D721Med (cell line): ENCODE measurements around the gene EFCAB9.
"Not testable (repeated sequence)": the region's sequence is repeated elsewhere in the genome, so short reads cannot be mapped to it uniquely, and the experiment has no call there.

Source experiments
- DNase-seq: peaks from one replicate; pipeline ENCODE4 v3.0.0; 2011; ENCODE audit warnings: low spot score; ENCODE audit not compliant: insufficient read length
- FAIRE-seq: peaks from 2 replicates; lab custom pipeline; 2011; peaks lifted over from hg19 to GRCh38; lab: Jason Lieb, UNC
- TF ChIP-seq, protein P1 (sequence below): IDR thresholded peaks from 2 replicates; pipeline ENCODE4 v1.5.1; 2012; ENCODE audit warnings: mild to moderate bottlenecking, control low read depth; ENCODE audit not compliant: insufficient read depth; ENCODE audit errors: missing control alignments

Gene EFCAB9

DNA sequence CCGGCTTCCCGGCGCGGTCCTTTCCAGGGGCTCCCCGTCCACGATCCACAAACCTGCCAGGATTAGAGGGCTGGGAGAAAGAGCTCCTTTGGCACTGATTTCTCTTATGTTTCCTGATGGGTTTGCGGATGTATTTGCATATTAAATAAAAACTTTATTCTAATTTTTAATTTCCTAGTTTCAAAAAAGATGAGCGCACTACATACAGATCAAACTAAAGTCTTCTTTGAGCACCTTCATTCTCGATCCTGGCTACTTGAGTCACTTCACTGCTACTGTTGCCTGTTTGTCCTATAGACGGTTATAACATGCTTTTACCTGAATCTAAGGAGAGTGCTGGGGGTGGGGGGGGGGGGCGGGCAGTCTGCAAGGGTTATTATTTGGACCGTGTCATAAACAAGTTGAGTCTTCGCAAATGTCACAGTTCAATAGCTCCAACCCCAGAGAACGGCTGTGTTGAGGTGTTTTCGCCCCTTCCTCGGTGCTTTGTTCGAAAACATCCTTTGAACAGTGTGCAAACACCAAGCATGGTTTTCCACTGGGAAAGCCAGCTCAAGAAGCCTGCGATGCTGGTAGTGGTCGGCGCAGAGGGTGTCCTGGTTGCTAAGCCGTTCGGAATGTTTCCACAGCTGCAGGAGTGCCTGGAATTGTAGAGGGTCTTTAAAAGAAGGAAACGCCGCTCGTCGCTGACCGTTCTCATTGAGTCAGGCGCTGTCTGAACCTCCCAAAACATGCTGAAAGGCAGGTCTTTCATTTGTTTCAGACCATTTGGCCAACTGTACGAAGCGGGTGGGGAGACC is 4.9 kb upstream of the EFCAB9 start:
- FAIRE-seq (no peak), DNase-seq (no peak)
- TF ChIP-seq, protein P1, sequence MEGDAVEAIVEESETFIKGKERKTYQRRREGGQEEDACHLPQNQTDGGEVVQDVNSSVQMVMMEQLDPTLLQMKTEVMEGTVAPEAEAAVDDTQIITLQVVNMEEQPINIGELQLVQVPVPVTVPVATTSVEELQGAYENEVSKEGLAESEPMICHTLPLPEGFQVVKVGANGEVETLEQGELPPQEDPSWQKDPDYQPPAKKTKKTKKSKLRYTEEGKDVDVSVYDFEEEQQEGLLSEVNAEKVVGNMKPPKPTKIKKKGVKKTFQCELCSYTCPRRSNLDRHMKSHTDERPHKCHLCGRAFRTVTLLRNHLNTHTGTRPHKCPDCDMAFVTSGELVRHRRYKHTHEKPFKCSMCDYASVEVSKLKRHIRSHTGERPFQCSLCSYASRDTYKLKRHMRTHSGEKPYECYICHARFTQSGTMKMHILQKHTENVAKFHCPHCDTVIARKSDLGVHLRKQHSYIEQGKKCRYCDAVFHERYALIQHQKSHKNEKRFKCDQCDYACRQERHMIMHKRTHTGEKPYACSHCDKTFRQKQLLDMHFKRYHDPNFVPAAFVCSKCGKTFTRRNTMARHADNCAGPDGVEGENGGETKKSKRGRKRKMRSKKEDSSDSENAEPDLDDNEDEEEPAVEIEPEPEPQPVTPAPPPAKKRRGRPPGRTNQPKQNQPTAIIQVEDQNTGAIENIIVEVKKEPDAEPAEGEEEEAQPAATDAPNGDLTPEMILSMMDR = no peak

DNA sequence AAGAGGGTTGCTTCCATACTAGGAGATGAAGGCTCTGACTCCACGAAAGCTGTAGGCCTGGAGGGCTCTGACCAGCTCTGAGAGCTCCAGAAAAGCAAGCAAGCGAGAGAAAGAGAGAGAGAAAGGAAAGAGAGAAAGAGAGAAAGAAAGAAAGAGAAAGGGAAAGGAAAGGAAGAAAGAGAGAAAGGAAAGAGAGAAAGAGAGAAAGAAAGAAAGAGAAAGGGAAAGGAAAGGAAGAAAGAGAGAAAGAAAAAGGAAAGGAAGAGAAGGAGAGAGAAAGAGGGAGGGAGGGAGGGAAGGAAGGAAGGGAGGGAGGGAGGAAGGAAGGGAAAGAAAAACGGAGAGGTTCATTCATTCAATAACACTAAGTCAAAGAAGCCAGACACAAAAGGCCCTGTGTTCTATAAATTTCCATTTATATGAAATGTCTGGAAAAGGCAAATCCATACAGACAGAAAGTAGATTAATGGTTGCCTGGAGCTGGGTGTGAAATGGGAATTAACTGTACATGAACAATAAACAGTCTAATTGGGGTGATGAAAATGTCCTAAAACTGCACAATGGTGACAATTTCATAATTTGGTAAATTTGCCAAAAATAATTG is 4.2 kb upstream of the EFCAB9 start:
- no peak for DNase-seq
- TF ChIP-seq, protein P1 = no peak
- no peak for FAIRE-seq

DNA sequence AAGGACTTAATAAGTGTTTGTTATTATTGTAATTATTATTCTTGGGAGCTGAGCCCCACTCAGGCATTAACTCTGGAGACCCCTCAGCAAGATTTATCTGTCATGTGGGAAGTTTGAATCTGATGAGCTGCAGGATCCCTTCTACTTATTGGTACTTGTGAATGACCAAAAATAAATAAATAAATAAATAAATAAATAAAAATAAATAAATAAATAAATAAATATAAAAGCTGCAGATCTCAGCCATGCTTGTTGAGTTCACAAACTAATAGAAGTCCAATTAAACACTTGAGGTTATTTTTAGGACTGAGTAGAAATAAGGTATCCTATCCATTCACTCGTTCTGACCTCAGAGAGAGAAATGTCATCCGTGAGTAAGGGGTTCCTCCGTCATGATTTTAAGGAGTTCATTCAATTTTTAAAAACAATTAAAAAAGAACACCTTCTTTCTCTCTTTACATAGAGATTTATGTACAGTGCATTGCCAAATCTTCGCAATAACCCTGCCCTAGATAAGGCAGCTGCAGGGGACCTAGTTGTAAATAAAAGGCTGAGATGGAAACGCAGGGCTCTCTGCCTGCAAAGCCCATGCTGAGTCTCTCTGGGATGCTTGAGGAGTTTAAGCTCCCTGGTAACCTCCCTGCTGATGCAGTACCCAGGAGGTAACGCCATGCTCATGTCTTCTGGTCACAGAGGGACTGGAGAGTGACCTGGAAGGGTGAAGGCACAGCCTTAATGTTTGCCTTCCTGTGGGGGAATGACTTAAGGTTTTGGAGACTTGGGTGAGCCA is 1.2 kb downstream of the EFCAB9 start:
- TF ChIP-seq, protein P1 = no peak
- FAIRE-seq = no peak
- DNase-seq = no peak

DNA sequence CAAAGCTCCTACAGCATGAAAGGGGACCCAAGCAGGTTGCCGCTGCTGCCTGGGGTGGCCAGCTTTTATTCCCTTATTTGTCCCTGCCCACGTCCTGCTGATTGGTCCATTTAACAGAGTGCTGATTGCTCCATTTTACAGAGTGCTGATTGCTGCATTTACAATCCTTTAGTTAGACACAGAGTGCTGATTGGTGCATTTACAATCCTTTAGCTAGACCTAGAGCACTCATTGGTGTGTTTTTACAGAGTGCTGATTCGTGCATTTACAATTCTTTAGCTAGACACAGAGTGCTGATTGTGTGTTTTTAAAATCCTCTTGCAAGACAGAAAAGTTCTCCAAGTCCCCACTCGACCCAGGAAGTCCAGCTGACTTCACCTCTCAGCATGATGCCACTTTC is 3.8 kb downstream of the EFCAB9 start:
- DNase-seq, FAIRE-seq: not testable (repeated sequence)

DNA sequence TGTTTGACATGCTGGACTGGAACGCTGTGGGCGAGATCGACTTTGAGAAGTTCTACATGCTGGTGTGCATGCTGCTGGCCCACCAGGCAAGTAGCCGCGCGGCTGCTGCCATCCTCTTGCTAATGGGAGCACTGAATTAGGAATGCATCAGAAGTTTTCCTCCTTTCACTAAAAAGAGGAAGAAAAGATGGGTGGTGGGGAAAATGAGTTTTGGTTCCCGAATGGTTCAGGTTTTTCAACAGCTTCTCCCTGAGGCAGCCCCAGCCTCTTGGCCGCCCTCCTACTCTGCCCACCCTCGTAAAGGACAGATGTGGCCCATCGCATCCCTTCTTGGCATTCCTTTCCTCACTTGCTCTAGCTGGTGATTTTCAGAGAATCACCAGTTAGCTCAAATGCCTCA is 5.5 kb downstream of the EFCAB9 start:
- DNase-seq (no peak), FAIRE-seq (no peak)
- TF ChIP-seq, protein P1 = no peak

DNA sequence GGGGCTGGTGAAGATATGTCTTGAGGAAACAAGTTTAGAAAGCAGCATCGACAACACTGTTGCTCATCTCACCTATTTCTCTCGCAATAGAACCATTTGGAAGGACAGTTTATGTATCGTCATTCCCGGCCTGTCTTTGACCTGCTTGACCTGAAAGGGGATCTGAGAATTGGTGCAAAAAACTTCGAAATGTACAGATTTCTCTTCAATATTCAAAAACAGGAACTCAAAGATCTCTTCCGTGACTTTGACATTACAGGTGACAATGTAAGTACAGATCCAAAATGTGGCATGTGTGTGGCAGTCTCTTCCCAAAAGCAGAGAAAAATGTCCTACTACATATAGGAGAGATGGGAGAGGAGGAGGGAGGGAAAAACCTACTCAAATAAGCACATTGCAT is 6.5 kb downstream of the EFCAB9 start:
- no peak for FAIRE-seq
- TF ChIP-seq, protein P1 = no peak
- no peak for DNase-seq

DNA sequence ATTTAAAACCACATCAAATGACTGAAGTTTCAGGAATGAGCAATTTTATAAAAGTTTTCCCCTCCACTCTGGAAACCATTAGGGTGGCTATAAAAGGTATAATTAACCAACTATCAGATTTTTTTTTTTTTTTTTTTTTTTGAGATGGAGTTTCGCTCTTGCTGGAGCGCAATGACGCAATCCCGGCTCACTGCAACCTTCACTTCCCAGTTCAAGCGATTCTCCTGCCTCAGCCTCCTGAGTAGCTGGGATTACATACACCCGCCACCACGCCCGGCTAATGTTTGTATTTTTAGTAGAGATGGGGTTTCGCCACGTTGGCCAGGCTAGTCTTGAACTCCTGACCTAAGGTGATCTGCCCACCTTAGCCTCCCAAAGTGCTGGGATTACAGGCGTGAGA is 12.0 kb downstream of the EFCAB9 start:
- FAIRE-seq, DNase-seq: not testable (repeated sequence)

DNA sequence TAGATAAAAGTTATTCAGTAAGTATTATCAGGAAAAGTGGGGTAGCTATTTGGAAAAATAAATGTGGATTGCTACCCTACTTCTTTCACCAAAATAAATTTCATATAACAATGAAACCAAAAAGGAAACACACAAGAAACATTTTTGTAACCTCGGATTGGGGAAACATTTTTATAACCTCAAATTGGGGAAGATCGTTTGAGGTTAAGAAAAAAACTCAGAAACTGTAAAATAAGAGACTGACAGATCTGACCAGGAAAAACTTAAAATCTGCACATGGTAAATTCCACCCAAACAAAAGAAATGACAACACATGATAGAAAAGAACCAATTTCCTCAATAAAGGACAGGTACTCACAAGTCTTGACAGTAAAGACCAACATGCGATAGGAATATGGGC is 13.5 kb downstream of the EFCAB9 start:
- no peak for DNase-seq
- no peak for FAIRE-seq
- TF ChIP-seq, protein P1 = no peak
